Astrocyte of the spinal cord (primary cell): ENCODE results near the gene ARL6IP1.

Experiments used
- DNase-seq: peaks from one replicate; pipeline ENCODE4 v3.0.0; 2011; ENCODE audit warnings: low read depth, low spot score
- H3K4me3 ChIP-seq: 2 replicates; pipeline ENCODE4 v1.5.1; 2011; ENCODE audit warnings: low read depth, mild to moderate bottlenecking, low read length, moderate library complexity
- CTCF ChIP-seq: IDR thresholded peaks from 2 replicates; pipeline ENCODE4 v1.5.1; 2012; ENCODE audit warnings: low read depth, mild to moderate bottlenecking, low read length, inconsistent platforms
- in situ Hi-C: cut with HindIII; loops from 2 replicates; pipeline ENCODE4 v1.10.0; 2017; ENCODE audit warnings: low sequenced_read_pairs

ARL6IP1 gene

DNA sequence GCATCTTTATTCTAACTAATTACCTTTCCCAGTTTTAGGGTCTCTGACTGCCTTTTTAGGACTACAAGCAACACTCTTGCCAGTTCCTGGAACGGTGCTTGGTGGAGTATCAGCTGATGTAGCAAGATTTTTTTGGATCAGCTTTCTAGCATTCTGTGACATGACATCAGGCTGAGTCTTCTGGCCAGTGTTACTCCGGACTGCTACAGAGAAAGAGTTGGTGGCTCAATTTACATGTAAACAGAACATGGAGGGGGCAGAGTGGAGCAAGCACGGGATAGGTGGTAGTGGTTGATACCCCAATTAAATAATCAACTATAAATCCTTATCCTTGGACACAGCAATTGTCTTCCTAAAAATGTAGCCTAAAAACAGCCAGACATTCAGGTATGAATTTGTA lies 10.6 kb upstream of the ARL6IP1 start:
- in situ Hi-C loops = no loop called here
- TF ChIP-seq CTCF = no peak
- no peak overlapping the region for H3K4me3 ChIP-seq
- DNase-seq = no peak

GRCh38 chr16:18809165-18809564 lies 7.8 kb upstream of the ARL6IP1 start:
- H3K4me3 ChIP-seq = no peak overlapping the region
- no peak for TF ChIP-seq CTCF
- in situ Hi-C loops = no loop called here
- DNase-seq = no peak

DNA sequence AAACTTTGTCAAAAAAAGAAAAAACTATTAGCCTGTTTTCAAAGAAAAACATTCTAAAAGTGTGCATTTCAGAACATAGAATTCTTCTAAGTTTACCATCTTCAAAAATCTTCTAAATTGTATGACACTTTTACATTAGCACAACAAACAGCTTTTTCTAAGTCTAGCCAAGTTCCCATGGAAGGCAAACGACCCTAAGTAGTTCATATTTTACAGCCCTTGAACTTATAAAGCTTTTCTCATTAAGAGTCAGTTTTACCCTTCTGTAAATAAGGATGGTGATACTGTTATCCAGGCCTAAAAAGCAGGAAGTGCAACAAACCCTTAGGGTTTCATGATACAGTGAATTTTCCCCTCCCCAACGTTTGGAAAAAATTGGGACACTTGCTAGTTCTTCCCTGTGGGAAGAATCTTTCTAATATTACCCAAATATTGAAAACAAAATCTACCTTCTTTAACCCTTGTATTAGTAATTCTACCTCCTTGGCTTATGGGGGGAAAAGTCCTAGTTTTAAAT lies 4.0 kb upstream of the ARL6IP1 start:
- in situ Hi-C loops = no loop called here
- no peak for TF ChIP-seq CTCF
- no peak overlapping the region for H3K4me3 ChIP-seq
- no peak for DNase-seq

- DNase-seq = no peak
- no peak overlapping the region for H3K4me3 ChIP-seq
- in situ Hi-C loops = no loop called here
- no peak for TF ChIP-seq CTCF
These were observed 3.2 kb upstream of the ARL6IP1 start for GRCh38 chr16:18804540-18804939.

GRCh38 chr16:18803569-18804462 lies 2.5 kb upstream of the ARL6IP1 start:
- DNase-seq = peak; percentile 43
- TF ChIP-seq CTCF = no peak
- no peak overlapping the region for H3K4me3 ChIP-seq
- in situ Hi-C loops = no loop called here

DNA sequence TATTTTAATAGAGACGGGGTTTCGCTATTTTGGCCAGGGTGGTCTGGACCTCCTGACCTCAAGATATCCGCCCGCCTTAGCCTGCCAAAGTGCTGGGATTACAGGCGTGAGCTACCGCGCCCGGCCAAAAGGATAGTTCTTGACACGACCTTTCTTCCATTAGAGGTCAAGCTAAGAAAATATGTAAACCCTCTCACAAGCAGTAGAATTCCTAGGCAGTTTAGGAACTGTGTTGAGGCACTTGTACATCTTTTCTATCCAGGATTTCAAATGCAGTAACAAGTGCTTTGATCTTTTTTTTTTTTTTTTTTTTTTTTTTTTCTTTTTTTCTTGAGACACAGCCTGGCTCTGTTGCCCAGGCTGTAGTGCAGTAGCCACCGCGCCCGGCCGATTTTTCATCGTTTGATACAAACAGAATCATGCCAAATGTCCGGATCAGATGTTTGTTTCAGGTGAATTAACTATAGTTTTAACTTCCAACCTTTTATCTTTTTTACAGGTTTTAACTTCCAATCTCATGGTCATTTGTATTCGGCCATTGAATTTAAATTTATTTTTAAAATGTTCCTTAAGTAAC lies 1.5 kb upstream of the ARL6IP1 start:
- no peak for DNase-seq
- no peak for TF ChIP-seq CTCF
- in situ Hi-C loops = no loop called here
- no peak overlapping the region for H3K4me3 ChIP-seq
